ENCODE measurements around the gene ADGRF1.
"Not testable (repeated sequence)": the region's sequence is repeated elsewhere in the genome, so short reads cannot be mapped to it uniquely, and the experiment has no call there.

The ADGRF1 gene

GRCh38 chr6:47042275-47042791, at the start of gene ADGRF1:
ADGRF1 (minus strand) TSS chr6:47042332; CDS start chr6:47029061, 13,271 bp downstream.
- no peaks in the 10 kb centered on the region; the same call in 1 of the 2 replicates for H3K27me3 ChIP-seq (replicated peaks; ENCODE audit: control insufficient read depth, insufficient read depth, low read length)
- no peak for TF ChIP-seq CTCF (IDR thresholded peaks at IDR 0.05; ENCODE audit: insufficient read depth, low read length, poor library complexity, severe bottlenecking)
- H3K36me3 ChIP-seq (ENCODE audit: control insufficient read depth, insufficient read depth, low read length) = no peaks in the 10 kb centered on the region
- DNase-seq (ENCODE audit: extremely low read depth, insufficient read length) = no peak
- no peak within 1 kb of the TSS for H3K4me3 ChIP-seq (replicated peaks; ENCODE audit: low read depth, low read length)

- H3K4me3 ChIP-seq (replicated peaks; ENCODE audit: low read depth, low read length) = no peak overlapping the region
- no peak for TF ChIP-seq CTCF (IDR thresholded peaks at IDR 0.05; ENCODE audit: insufficient read depth, low read length, poor library complexity, severe bottlenecking)
- DNase-seq (ENCODE audit: extremely low read depth, insufficient read length) = no peak
- H3K36me3 ChIP-seq (ENCODE audit: control insufficient read depth, insufficient read depth, low read length) = no peaks in the 10 kb centered on the region
- H3K27me3 ChIP-seq (replicated peaks; ENCODE audit: control insufficient read depth, insufficient read depth, low read length) = no peaks in the 10 kb centered on the region; the same call in 1 of the 2 replicates
Measured at GRCh38 chr6:47090881-47091280, 48.7 kb upstream of the ADGRF1 start.

- not testable (repeated sequence) for H3K27me3 ChIP-seq (replicated peaks; ENCODE audit: control insufficient read depth, insufficient read depth, low read length); DNase-seq (ENCODE audit: extremely low read depth, insufficient read length); H3K36me3 ChIP-seq (ENCODE audit: control insufficient read depth, insufficient read depth, low read length); H3K4me3 ChIP-seq (replicated peaks; ENCODE audit: low read depth, low read length)
Measured at GRCh38 chr6:47089473-47089872, 47.3 kb upstream of the ADGRF1 start.

GRCh38 chr6:47086051-47086770, 44.1 kb upstream of the ADGRF1 start:
- Histone ChIP-seq H3K4me3 (replicated peaks; ENCODE audit: low read depth, low read length) (no peak overlapping the region), H3K27me3 (replicated peaks; ENCODE audit: control insufficient read depth, insufficient read depth, low read length) (no peaks in the 10 kb centered on the region; the same call in 1 of the 2 replicates), H3K36me3 (ENCODE audit: control insufficient read depth, insufficient read depth, low read length) (no peaks in the 10 kb centered on the region)
- no peak for TF ChIP-seq CTCF (IDR thresholded peaks at IDR 0.05; ENCODE audit: insufficient read depth, low read length, poor library complexity, severe bottlenecking)
- DNase-seq (ENCODE audit: extremely low read depth, insufficient read length) = no peak

- H3K36me3 ChIP-seq (ENCODE audit: control insufficient read depth, insufficient read depth, low read length) = no peaks in the 10 kb centered on the region
- no peaks in the 10 kb centered on the region; the same call in 1 of the 2 replicates for H3K27me3 ChIP-seq (replicated peaks; ENCODE audit: control insufficient read depth, insufficient read depth, low read length)
Measured at GRCh38 chr6:47084610-47085009, 42.5 kb upstream of the ADGRF1 start.

More at GRCh38 chr6:47084610-47085009, 42.5 kb upstream of the ADGRF1 start:
- no peak overlapping the region for H3K4me3 ChIP-seq (replicated peaks; ENCODE audit: low read depth, low read length)
- no peak for DNase-seq (ENCODE audit: extremely low read depth, insufficient read length)
- TF ChIP-seq CTCF (IDR thresholded peaks at IDR 0.05; ENCODE audit: insufficient read depth, low read length, poor library complexity, severe bottlenecking) = no peak
